HG03342 (cell line): Measurements from ENCODE around the gene BRINP2.

Source experiments
- ATAC-seq: cut with Tn5 transposase; IDR thresholded peaks from one replicate; pipeline ENCODE4 v1.9.1; 2021; ENCODE audit warnings: mild to moderate bottlenecking, moderate library complexity; ENCODE audit not compliant: unreplicated experiment

The BRINP2 gene, protein sequence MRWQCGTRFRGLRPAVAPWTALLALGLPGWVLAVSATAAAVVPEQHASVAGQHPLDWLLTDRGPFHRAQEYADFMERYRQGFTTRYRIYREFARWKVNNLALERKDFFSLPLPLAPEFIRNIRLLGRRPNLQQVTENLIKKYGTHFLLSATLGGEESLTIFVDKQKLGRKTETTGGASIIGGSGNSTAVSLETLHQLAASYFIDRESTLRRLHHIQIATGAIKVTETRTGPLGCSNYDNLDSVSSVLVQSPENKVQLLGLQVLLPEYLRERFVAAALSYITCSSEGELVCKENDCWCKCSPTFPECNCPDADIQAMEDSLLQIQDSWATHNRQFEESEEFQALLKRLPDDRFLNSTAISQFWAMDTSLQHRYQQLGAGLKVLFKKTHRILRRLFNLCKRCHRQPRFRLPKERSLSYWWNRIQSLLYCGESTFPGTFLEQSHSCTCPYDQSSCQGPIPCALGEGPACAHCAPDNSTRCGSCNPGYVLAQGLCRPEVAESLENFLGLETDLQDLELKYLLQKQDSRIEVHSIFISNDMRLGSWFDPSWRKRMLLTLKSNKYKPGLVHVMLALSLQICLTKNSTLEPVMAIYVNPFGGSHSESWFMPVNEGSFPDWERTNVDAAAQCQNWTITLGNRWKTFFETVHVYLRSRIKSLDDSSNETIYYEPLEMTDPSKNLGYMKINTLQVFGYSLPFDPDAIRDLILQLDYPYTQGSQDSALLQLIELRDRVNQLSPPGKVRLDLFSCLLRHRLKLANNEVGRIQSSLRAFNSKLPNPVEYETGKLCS

GRCh38 chr1:177170756-177171535 is at the start of gene BRINP2:
Gene BRINP2 (plus strand): TSS chr1:177170958. CDS start chr1:177229877, 58,919 bp downstream.
- peak; percentile 59 for ATAC-seq

- no peak for ATAC-seq
These were observed 48.1 kb upstream of the BRINP2 start for GRCh38 chr1:177122461-177123251.

- ATAC-seq, result no peak
These were observed 46.0 kb upstream of the BRINP2 start for GRCh38 chr1:177124577-177125278.

- no peak for ATAC-seq
These were observed 44.5 kb upstream of the BRINP2 start for GRCh38 chr1:177126267-177126666.

DNA sequence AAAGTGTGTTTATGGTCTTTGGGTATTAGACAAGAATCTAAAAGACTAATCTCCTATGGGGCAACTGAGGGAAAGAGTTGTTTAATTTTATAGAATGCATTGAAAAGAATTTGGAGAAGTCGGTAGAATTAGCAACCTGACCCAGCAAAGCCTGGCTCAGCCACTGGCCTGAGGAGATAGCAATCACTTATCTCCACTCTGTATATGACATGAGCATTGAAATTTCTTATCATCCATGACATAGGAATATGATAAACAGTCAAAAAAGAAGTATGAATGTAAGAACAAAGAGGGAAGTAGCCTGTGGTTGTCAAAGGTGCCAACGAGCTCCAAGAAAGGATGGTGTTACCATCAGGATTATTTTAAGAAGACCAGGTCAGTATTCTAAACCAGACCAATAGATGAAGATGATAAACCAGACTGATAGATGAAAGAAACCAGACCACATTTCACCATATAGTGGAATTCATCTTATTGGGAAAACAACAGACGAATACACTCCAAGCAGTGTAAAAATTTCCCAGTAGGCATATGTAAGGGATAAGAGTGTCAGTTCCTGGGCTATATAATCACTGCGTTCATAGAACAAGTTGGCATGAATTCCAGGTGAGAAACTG is 42.0 kb upstream of the BRINP2 start:
- ATAC-seq, result no peak

- ATAC-seq, result no peak
These were observed 40.3 kb upstream of the BRINP2 start for GRCh38 chr1:177130451-177130945.

DNA sequence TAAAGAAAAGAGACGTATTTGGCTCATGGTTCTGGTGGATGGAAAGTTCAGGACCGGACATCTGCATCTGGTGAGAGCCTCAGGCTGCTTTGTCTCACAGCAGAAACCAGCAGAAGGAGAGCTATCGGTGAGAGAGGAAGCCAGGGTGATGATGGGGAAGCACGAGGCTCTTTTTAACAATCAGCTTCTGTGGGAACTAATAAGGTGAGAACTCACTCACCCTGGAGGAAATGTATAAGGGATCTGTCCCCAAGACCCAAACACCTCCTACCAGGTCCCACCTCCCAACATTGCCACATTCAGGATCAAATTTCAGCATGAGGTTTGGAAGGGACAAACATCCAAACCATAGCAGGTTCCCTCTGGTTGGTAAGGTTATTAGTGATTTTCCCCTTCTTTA is 39.0 kb upstream of the BRINP2 start:
- no peak for ATAC-seq

DNA sequence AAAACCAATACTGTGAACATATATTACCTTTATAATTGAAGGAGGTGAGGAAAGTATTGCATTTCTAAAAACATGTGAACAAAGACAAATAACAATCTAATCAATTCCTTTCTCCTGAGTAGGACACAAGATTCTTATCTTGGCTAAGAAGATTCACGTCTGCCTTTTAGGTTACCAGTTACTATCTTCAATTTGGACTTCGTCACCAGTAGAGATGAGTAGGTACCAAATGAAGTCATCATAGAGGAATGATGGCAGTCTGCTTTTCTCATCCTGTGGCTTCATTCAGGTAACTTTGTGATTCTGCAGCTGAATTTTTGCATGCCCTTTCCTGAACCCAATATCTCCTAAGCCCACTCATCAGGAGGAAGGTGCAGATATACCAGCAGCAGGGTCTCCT is 38.6 kb upstream of the BRINP2 start:
- ATAC-seq, result no peak

- ATAC-seq, result no peak
These were observed 36.7 kb upstream of the BRINP2 start for GRCh38 chr1:177133977-177134538.

GRCh38 chr1:177135250-177135649 is 35.5 kb upstream of the BRINP2 start:
- no peak for ATAC-seq

DNA sequence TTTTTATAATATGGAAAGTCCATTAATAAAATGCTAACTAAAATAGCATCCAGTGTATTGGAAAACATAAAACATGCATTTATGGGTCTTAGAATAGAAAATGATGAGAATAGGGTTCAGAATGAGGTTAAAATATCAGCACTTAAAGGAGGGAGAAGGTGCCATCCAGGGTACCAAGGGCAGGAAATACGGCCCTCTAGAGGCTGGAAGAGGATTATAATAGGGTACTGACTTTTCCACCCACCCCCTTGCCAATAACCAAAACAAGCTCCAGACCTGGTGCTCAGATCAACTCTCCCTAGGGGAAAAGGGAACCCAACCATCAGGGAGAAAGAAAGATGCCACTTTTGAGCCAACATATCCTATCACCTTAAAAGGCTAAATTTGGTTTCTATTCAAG is 32.9 kb upstream of the BRINP2 start:
- ATAC-seq, result no peak

GRCh38 chr1:177138347-177138746 is 32.4 kb upstream of the BRINP2 start:
- no peak for ATAC-seq

DNA sequence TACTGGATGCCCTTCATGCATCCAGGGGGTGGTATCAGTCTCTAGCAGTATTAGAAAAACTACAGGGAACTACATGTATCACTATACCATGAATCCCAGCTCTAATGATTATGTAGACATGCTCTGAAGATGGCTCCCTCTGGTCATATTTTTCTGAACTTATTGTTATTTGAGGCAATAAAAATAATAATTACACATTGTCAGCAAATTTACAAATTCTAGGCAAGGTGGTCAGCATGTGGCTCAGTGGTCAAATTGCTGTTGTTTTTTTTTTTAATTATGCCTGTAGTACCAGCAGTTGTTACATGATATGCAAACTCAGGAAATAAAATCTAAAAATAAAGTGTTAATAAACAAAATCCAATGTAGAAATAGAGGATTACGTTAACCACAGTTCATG is 28.7 kb upstream of the BRINP2 start:
- no peak for ATAC-seq

DNA sequence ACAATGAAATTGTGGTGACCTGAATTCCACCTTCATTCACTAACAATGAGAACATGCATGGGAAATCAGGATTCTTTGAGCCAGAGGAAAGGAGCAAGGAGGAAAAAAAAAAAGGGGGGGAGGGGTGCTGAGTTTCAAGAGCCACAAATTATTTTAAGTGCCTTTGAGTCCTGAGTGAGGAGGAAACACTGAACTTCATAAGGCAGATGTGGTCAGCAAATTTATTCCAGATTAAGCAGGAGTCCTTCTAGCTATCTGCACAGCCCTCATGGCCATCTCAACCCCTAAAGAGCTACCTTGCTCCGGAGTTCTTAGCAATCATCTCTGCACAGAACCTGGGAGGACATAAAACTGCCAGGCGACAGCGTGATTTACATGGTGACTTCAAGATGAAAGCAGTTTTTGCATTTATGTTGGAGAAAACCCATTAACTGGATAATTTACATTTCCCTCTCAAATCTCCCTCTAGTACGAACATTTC is 27.9 kb upstream of the BRINP2 start:
- ATAC-seq, result no peak

GRCh38 chr1:177145106-177146070 is 25.4 kb upstream of the BRINP2 start:
- ATAC-seq, result no peak

- no peak for ATAC-seq
These were observed 24.3 kb upstream of the BRINP2 start for GRCh38 chr1:177146499-177146898.

- no peak for ATAC-seq
These were observed 8.5 kb upstream of the BRINP2 start for GRCh38 chr1:177162243-177162642.
